ENCODE results near the gene LRRC38. TPM values are rescaled to one million over a fixed set of nuclear protein-coding genes. Genes with fewer than 3 reads are reported as not detected.

Gene LRRC38
- total and polyA plus RNA-seq, 9 donors: 0.10 to 0.44 (median 0.27) TPM; not detected in 6

DNA sequence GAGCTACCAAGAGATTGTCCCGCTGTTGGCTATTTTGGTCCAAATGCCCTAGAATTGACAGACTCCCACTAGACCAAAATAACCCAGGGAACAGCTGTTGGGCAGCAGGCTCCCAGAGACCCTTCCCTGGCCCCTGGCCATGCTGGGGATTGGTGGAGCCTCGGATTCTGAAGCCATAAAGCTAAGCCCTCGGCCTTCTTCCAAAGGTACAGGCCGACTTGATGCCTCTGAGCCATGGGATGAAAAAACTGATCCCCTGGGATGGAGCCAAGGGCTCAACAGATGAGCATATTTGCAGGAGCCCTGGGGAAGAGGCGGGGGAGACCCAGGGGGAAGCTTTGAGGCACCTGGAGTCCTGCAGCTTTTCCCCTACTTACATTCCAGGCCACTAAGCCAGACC, 1.0 kb upstream of the LRRC38 start:
- H3K9me3 ChIP-seq: no peaks in the 10 kb centered on the region
- 74% methylated on average over 5 of the region's 5 CpGs for WGBS, 3 donors

DNA sequence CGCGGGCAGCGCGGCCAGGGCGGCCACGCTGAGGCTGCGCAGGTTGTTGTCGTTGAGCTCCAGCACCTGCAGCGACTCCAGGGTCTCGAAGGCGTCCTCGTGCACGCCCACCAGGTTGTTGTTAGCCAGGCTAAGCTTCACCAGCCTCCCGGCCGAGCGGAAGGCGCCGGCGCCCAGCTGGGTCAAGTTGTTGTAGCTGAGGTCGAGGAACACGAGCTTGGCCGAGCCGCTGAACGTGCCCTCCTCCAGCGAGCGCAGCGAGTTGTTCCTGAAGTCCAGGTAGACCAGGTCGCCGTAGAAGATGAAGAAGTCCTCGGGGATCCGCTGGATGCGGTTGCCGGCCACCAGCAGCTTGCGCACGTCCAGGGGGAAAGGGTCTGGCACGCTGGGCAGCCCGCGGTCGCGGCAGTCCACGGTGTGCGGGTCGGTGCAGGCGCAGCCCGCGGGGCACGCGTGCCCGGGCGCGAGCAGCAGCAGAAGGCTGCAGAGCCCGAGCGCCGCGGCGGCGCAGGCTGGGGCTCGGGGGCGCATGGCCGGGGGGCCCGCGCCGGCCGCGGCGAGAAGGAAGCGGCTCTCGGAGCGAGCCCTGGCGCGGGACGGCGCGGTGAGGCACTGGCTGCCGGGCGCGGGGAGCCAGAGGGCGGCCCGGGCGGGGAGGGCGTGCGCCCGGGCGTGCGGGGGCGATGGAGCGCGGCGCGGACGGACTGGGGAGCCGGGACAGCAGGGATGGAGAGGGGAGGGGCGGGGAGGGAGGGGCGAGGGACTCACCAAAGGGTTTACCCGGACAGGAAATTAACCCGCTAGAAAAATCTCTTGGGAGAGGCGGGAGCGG, 524 bp downstream of the LRRC38 start:
- no peak for DNase-seq
- H3K4me1 ChIP-seq (ENCODE audit: insufficient read depth): peaks cover 5% of the 10 kb centered on the region
- no peak overlapping the region for H3K27ac ChIP-seq
- intact Hi-C loops (cut with DNase I): no loop called here
- no peaks in the 10 kb centered on the region for H3K27me3 ChIP-seq
- TF ChIP-seq EP300 (IDR thresholded peaks at IDR 0.05): no peak
- TF ChIP-seq, protein P1, sequence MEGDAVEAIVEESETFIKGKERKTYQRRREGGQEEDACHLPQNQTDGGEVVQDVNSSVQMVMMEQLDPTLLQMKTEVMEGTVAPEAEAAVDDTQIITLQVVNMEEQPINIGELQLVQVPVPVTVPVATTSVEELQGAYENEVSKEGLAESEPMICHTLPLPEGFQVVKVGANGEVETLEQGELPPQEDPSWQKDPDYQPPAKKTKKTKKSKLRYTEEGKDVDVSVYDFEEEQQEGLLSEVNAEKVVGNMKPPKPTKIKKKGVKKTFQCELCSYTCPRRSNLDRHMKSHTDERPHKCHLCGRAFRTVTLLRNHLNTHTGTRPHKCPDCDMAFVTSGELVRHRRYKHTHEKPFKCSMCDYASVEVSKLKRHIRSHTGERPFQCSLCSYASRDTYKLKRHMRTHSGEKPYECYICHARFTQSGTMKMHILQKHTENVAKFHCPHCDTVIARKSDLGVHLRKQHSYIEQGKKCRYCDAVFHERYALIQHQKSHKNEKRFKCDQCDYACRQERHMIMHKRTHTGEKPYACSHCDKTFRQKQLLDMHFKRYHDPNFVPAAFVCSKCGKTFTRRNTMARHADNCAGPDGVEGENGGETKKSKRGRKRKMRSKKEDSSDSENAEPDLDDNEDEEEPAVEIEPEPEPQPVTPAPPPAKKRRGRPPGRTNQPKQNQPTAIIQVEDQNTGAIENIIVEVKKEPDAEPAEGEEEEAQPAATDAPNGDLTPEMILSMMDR (IDR thresholded peaks at IDR 0.05): no peak
- no peak for TF ChIP-seq POLR2A (IDR thresholded peaks at IDR 0.05)
- no peaks in the 10 kb centered on the region for H3K36me3 ChIP-seq
- 1 to 2% (median 1%) methylated on average over 58 to 98 of the region's 98 CpGs for WGBS, 3 donors
- H3K9me3 ChIP-seq: no peaks in the 10 kb centered on the region
- no peak overlapping the region for H3K4me3 ChIP-seq

More for the DNA sequence above, 1.0 kb upstream of the LRRC38 start:
- no peak for TF ChIP-seq POLR2A (IDR thresholded peaks at IDR 0.05)
- TF ChIP-seq EP300 (IDR thresholded peaks at IDR 0.05): no peak
- TF ChIP-seq, protein P1 (IDR thresholded peaks at IDR 0.05): no peak
- Histone ChIP-seq H3K36me3 (no peaks in the 10 kb centered on the region), H3K4me3 (no peak overlapping the region), H3K4me1 (ENCODE audit: insufficient read depth) (peaks cover 5% of the 10 kb centered on the region), H3K27me3 (no peaks in the 10 kb centered on the region), H3K27ac (no peak overlapping the region)
- no peak for DNase-seq
- intact Hi-C loops (cut with DNase I): no loop called here

DNA sequence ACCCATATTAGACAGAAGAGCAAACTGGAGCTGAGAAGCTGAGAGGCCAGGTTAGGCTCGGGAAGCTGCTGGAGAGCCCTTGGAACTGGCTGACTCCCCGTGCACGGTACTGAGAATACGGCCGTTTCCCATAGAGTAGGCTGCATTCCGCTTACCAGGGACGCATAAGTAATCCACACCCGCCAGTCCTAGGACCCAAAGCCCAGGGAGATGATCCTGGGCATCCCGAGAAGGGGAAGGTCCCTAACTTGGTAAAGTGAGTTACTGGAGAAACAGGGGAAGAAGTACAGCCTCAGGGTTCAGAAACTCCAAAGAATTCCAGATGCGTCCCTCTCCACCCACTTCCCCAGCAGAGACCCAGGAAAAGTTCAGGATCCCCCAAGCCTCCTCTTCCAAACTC, 1.3 kb downstream of the LRRC38 start:
- H3K9me3 ChIP-seq: no peaks in the 10 kb centered on the region
- no peak overlapping the region for H3K27ac ChIP-seq
- TF ChIP-seq POLR2A (IDR thresholded peaks at IDR 0.05): no peak
- TF ChIP-seq, protein P1 (IDR thresholded peaks at IDR 0.05): no peak
- TF ChIP-seq EP300 (IDR thresholded peaks at IDR 0.05): no peak
- peaks cover 5% of the 10 kb centered on the region for H3K4me1 ChIP-seq (ENCODE audit: insufficient read depth)
- no peak overlapping the region for H3K4me3 ChIP-seq
- intact Hi-C loops (cut with DNase I): no loop called here
- no peak for DNase-seq
- 6 to 9% (median 7%) methylated on average over 10 of the region's 10 CpGs for WGBS, 3 donors
- no peaks in the 10 kb centered on the region for H3K36me3 ChIP-seq
- no peaks in the 10 kb centered on the region for H3K27me3 ChIP-seq

DNA sequence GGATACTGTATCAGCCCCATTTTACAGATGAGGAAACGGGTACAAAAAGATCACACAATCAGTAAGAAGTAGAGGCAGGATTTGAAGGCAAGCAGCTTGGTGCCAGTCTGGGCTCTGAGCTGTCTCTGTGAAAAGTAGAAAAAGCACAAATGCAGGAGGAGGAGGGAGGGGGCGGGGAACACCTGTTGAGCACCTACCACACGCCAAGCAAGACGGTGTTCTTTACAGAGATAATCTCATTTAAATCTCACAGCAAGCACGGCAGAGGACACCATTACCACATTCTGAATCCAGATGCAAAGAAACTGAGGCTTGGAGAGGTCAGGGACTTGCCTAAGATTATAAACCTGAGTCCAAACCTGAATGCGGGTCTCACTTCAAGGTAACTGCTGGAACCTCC, 3.3 kb downstream of the LRRC38 start:
- Histone ChIP-seq H3K9me3 (no peaks in the 10 kb centered on the region), H3K4me1 (ENCODE audit: insufficient read depth) (peaks cover 5% of the 10 kb centered on the region), H3K27me3 (no peaks in the 10 kb centered on the region), H3K4me3 (no peak overlapping the region), H3K36me3 (no peaks in the 10 kb centered on the region), H3K27ac (no peak overlapping the region)
- intact Hi-C loops (cut with DNase I): no loop called here
- TF ChIP-seq, protein P1 (IDR thresholded peaks at IDR 0.05): no peak
- no peak for DNase-seq
- 72 to 82% (median 77%) methylated on average over 6 of the region's 6 CpGs for WGBS, 3 donors

All from ovary (tissue), 9 donors.